Small intestine (tissue), 7 donors: ENCODE measurements around the gene DHRS7. TPM values are rescaled to one million over a fixed set of nuclear protein-coding genes. Genes with fewer than 3 reads are reported as not detected.

Experiments
- DNase-seq, 2 donors: peaks; one replicate each; pipeline versions ENCODE4 v3.0.0 to v3.0.0-alpha.2; 2013
- FAIRE-seq: peaks from 2 replicates; lab custom pipeline; 2012; peaks lifted over from hg19 to GRCh38; lab: Jason Lieb, UNC
- H3K27ac ChIP-seq, 3 donors: one replicate each; pipeline ENCODE4 v1.5.1; 2013; ENCODE audit warnings: low read length in 2 of 3, mild to moderate bottlenecking in 2 of 3, control low read depth in 1 of 3, inconsistent platforms in 1 of 3, low read depth in 1 of 3, moderate library complexity in 1 of 3
- H3K27me3 ChIP-seq, 3 donors: one replicate each; pipeline ENCODE4 v1.6.1; 2013; ENCODE audit warnings: low read length in 3 of 3, inconsistent platforms in 1 of 3; ENCODE audit not compliant: control insufficient read depth in 3 of 3, insufficient read depth in 3 of 3
- H3K36me3 ChIP-seq, 3 donors: one replicate each; pipeline ENCODE4 v1.6.1; 2013; ENCODE audit warnings: low read length in 3 of 3, inconsistent platforms in 1 of 3, low read depth in 1 of 3, mild to moderate bottlenecking in 1 of 3, moderate library complexity in 1 of 3; ENCODE audit not compliant: control insufficient read depth in 3 of 3, insufficient read depth in 2 of 3
- H3K4me1 ChIP-seq, 3 donors: one replicate each; pipeline ENCODE4 v1.6.1; 2013; ENCODE audit warnings: low read length in 2 of 3, inconsistent platforms in 1 of 3, low read depth in 1 of 3, mild to moderate bottlenecking in 1 of 3, moderate library complexity in 1 of 3; ENCODE audit not compliant: control insufficient read depth in 3 of 3, insufficient read depth in 2 of 3
- H3K4me3 ChIP-seq, 3 donors: one replicate each; pipeline ENCODE4 v1.5.1; 2013; ENCODE audit warnings: low read length in 3 of 3, control low read depth in 1 of 3, inconsistent platforms in 1 of 3, low read depth in 1 of 3, mild to moderate bottlenecking in 1 of 3, moderate library complexity in 1 of 3
- H3K9me3 ChIP-seq, 2 donors: one replicate each; pipeline ENCODE4 v1.6.1; 2013; ENCODE audit warnings: low read depth in 1 of 2, low read length in 1 of 2; ENCODE audit not compliant: control insufficient read depth in 2 of 2, insufficient read depth in 1 of 2
- WGBS, 3 donors: extraction: QIAGEN DNeasy Blood & Tissue Kit; methylation state at CpG; one replicate each; pipeline ENCODE4 v1.1.7; 2013; 5-methylcytosine and 5-hydroxymethylcytosine counted together
- polyA plus RNA-seq, 4 donors: library from polyadenylated mRNA; stranded (reverse) in 3 of 4; unstranded in 1 of 4; fragments of 200-250 nt in 3 of 4; fragments of 120-200 nt in 1 of 4; gene quantifications; one replicate each; pipeline versions ENCODE4 v1.2.1 to v1.2.3, GENCODE V29; 2013
- donor health status: healthy with polysubstance abuse.
- donor health status: control.
- donor health status: control.
- donor health status: Bipolar disorder and iron deficiency.
- donor health status: healthy.

DHRS7 gene
- polyA plus RNA-seq, 4 donors, result 78.7 to 302 (median 132) TPM

- WGBS, 3 donors, result 79 to 85% (median 84%) methylated on average over 6 of the region's 6 CpGs
- no peaks in the 10 kb centered on the region for H3K9me3 ChIP-seq
- peak overlapping the region in 1 of 3 donors; percentile 64 for H3K27ac ChIP-seq
- DNase-seq (no peak), FAIRE-seq (no peak)
- no peak overlapping the region for H3K4me3 ChIP-seq
- no peaks in the 10 kb centered on the region for H3K36me3 ChIP-seq
- H3K4me1 ChIP-seq, result peaks cover 0 to 2% (median 0%) of the 10 kb centered on the region in 3 donors
- H3K27me3 ChIP-seq, result no peaks in the 10 kb centered on the region
These were observed 41.8 kb upstream of the DHRS7 start for GRCh38 chr14:60206837-60207533.

GRCh38 chr14:60206249-60206670 is 41.1 kb upstream of the DHRS7 start:
- WGBS, 3 donors, result 28 to 72% (median 33%) methylated on average over 7 of the region's 7 CpGs
- no peaks in the 10 kb centered on the region for H3K9me3 ChIP-seq
- no peaks in the 10 kb centered on the region for H3K27me3 ChIP-seq
- FAIRE-seq (no peak), DNase-seq (peak in 1 of 2 donors; percentile 86)
- no peaks in the 10 kb centered on the region for H3K36me3 ChIP-seq
- H3K27ac ChIP-seq, result no peak overlapping the region
- H3K4me1 ChIP-seq, result peaks cover 0 to 2% (median 0%) of the 10 kb centered on the region in 3 donors
- H3K4me3 ChIP-seq, result no peak overlapping the region

GRCh38 chr14:60204843-60205774 is 39.9 kb upstream of the DHRS7 start:
- H3K4me1 ChIP-seq, result peaks cover 0 to 2% (median 0%) of the 10 kb centered on the region in 3 donors
- no peaks in the 10 kb centered on the region for H3K9me3 ChIP-seq
- no peaks in the 10 kb centered on the region for H3K36me3 ChIP-seq
- H3K4me3 ChIP-seq, result no peak overlapping the region
- DNase-seq, result no peak
- peak overlapping the region in 1 of 3 donors; percentile 5 for H3K27ac ChIP-seq
- WGBS, 3 donors, result 67 to 78% (median 72%) methylated on average over 6 of the region's 6 CpGs
- FAIRE-seq, result no peak
- H3K27me3 ChIP-seq, result no peaks in the 10 kb centered on the region

GRCh38 chr14:60204104-60204842 is 39.1 kb upstream of the DHRS7 start:
- peaks cover 0 to 2% (median 0%) of the 10 kb centered on the region in 3 donors for H3K4me1 ChIP-seq
- H3K9me3 ChIP-seq, result peaks cover 0 to 4% of the 10 kb centered on the region in 2 donors
- 11 to 39% (median 26%) methylated on average over 8 of the region's 8 CpGs for WGBS, 3 donors
- H3K27ac ChIP-seq, result peak overlapping the region in 1 of 3 donors; percentile 5
- H3K27me3 ChIP-seq, result no peaks in the 10 kb centered on the region
- DNase-seq, result peak in 1 of 2 donors; percentile 61
- no peaks in the 10 kb centered on the region for H3K36me3 ChIP-seq
- H3K4me3 ChIP-seq, result no peak overlapping the region
- FAIRE-seq, result no peak

GRCh38 chr14:60199321-60199720 is 34.1 kb upstream of the DHRS7 start:
- H3K9me3 ChIP-seq, result peaks cover 0 to 11% of the 10 kb centered on the region in 2 donors
- H3K36me3 ChIP-seq, result no peaks in the 10 kb centered on the region

GRCh38 chr14:60197629-60198303 is 32.6 kb upstream of the DHRS7 start:
- 60 to 92% (median 79%) methylated on average over 1 of the region's 1 CpG for WGBS, 3 donors
- Histone ChIP-seq H3K27ac (no peak overlapping the region), H3K36me3 (no peaks in the 10 kb centered on the region), H3K4me3 (no peak overlapping the region), H3K9me3 (peaks cover 0 to 11% of the 10 kb centered on the region in 2 donors), H3K4me1 (no peaks in the 10 kb centered on the region), H3K27me3 (peaks cover 0 to 4% (median 0%) of the 10 kb centered on the region in 3 donors)
- FAIRE-seq (no peak), DNase-seq (peak in 1 of 2 donors; percentile 27)

More at GRCh38 chr14:60199321-60199720, 34.1 kb upstream of the DHRS7 start:
- no peak for FAIRE-seq
- no peak for DNase-seq
- no peak overlapping the region for H3K27ac ChIP-seq
- H3K27me3 ChIP-seq, result peaks cover 0 to 4% (median 0%) of the 10 kb centered on the region in 3 donors
- H3K4me1 ChIP-seq, result no peaks in the 10 kb centered on the region
- H3K4me3 ChIP-seq, result no peak overlapping the region

GRCh38 chr14:60196291-60196690 is 31.1 kb upstream of the DHRS7 start:
- Histone ChIP-seq H3K27ac (no peak overlapping the region), H3K36me3 (no peaks in the 10 kb centered on the region), H3K4me1 (no peaks in the 10 kb centered on the region), H3K9me3 (peaks cover 0 to 11% of the 10 kb centered on the region in 2 donors), H3K27me3 (peaks cover 0 to 4% (median 0%) of the 10 kb centered on the region in 3 donors), H3K4me3 (no peak overlapping the region)
- WGBS, 3 donors, result 36 to 46% (median 38%) methylated on average over 2 of the region's 2 CpGs
- DNase-seq (no peak), FAIRE-seq (peak; percentile 39)
